Skeletal muscle tissue (tissue), 4 donors: ENCODE results near the gene SNX33. TPM values are rescaled to one million over a fixed set of nuclear protein-coding genes. Genes with fewer than 3 reads are reported as not detected.
"Not testable (repeated sequence)": the region's sequence is repeated elsewhere in the genome, so short reads cannot be mapped to it uniquely, and the experiment has no call there.

Source experiments
- H3K27ac ChIP-seq: one replicate; pipeline ENCODE4 v1.7.0; 2013; ENCODE audit warnings: mild to moderate bottlenecking, low read depth, low read length, inconsistent platforms
- H3K27me3 ChIP-seq, 3 donors: one replicate each; pipeline ENCODE4 v1.7.0; 2013; ENCODE audit warnings: low read length in 3 of 3; ENCODE audit not compliant: control insufficient read depth in 3 of 3, insufficient read depth in 3 of 3
- H3K36me3 ChIP-seq, 3 donors: one replicate each; pipeline ENCODE4 v1.7.0; 2013; ENCODE audit warnings: low read length in 3 of 3; ENCODE audit not compliant: control insufficient read depth in 3 of 3, insufficient read depth in 3 of 3
- H3K4me1 ChIP-seq, 3 donors: one replicate each; pipeline ENCODE4 v1.7.0; 2013; ENCODE audit warnings: low read length in 3 of 3, mild to moderate bottlenecking in 3 of 3; ENCODE audit not compliant: control insufficient read depth in 3 of 3, insufficient read depth in 3 of 3
- H3K4me3 ChIP-seq, 3 donors: one replicate each; pipeline ENCODE4 v1.7.0; 2013; ENCODE audit warnings: low read length in 3 of 3
- H3K9ac ChIP-seq, 3 donors: one replicate each; pipeline ENCODE4 v1.7.0; 2013; ENCODE audit warnings: low read length in 3 of 3, mild to moderate bottlenecking in 3 of 3, moderate library complexity in 2 of 3, low read depth in 1 of 3
- H3K9me3 ChIP-seq, 3 donors: one replicate each; pipeline ENCODE4 v1.7.0; 2013; ENCODE audit warnings: low read length in 3 of 3; ENCODE audit not compliant: control insufficient read depth in 3 of 3
- total RNA-seq: library from RNA; depleted of rRNA; stranded (reverse); fragments of >200 nt; gene quantifications from one replicate; pipeline ENCODE4 v1.2.3, GENCODE V29; 2014
- donor health status: Osteomylitis.

SNX33 gene
- total RNA-seq, 1 donor from 2014 or later = 8.4 TPM

DNA sequence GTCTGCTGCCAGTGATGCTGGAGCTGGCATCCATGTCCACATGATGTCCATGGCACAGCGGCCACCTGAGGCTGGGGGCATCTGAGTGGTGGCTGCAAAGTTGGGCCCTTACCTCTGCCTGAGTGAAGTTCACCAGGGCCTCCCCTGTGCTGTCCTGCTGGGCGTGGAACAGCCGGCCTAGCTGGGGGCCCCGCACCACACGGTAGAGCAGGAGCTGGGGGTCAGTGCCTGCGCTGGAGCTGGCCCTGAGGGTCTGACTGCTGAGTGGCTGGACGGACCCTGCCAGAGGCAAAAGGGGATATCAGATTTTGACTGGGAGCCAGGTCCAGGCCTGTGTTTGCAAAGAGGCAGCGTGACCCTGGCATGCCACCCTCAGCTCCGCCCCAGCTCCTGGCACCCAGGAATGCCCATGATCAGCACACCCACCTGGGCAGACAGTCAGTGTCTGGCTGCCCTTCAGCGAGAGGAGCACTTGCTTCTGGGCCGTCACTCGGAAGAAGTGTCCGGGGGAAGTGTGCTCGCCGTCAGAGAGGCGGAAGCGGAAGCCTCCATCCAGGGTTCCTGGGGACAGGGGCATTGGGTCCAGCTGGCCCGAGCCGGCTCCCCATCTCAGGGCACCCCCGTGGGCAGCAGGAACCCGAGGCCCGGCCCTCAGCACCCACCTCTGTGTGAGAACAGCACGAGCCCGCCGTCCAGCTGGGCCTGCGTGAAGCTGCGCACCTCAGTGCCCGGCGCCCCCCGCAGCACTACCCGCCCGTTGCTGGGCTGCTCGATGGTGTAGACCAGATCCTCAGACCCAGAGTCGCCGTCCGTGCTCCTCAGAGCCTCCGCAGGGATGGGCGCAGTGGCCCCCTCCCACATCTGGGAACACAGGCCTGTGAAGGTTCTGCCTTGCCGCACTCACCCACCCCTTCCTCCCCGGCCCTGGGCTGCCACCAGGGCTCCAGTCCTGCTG, 34.7 kb downstream of the SNX33 start:
- H3K27me3 ChIP-seq = no peaks in the 10 kb centered on the region
- no peak overlapping the region for H3K9ac ChIP-seq
- H3K4me3 ChIP-seq = no peak overlapping the region
- peaks cover 0 to 2% (median 0%) of the 10 kb centered on the region in 3 donors for H3K4me1 ChIP-seq
- no peak overlapping the region for H3K27ac ChIP-seq
- H3K36me3 ChIP-seq = peaks cover 9 to 33% (median 11%) of the 10 kb centered on the region in 3 donors
- H3K9me3 ChIP-seq = no peaks in the 10 kb centered on the region

GRCh38 chr15:75683646-75684312, 36.1 kb downstream of the SNX33 start:
- peaks cover 15 to 42% (median 15%) of the 10 kb centered on the region in 3 donors for H3K36me3 ChIP-seq
- not testable (repeated sequence) for H3K4me1 ChIP-seq, H3K27me3 ChIP-seq, H3K27ac ChIP-seq, H3K9ac ChIP-seq, H3K9me3 ChIP-seq, H3K4me3 ChIP-seq

GRCh38 chr15:75684648-75685047, 36.9 kb downstream of the SNX33 start:
- H3K4me1 ChIP-seq = peaks cover 0 to 2% (median 0%) of the 10 kb centered on the region in 3 donors
- H3K4me3 ChIP-seq = no peak overlapping the region
- H3K36me3 ChIP-seq = peaks cover 13 to 37% (median 16%) of the 10 kb centered on the region in 3 donors
- H3K9me3 ChIP-seq = no peaks in the 10 kb centered on the region
- no peaks in the 10 kb centered on the region for H3K27me3 ChIP-seq
- H3K9ac ChIP-seq = no peak overlapping the region
- no peak overlapping the region for H3K27ac ChIP-seq

- Histone ChIP-seq H3K9me3 (no peaks in the 10 kb centered on the region), H3K36me3 (peaks cover 13 to 37% (median 18%) of the 10 kb centered on the region in 3 donors), H3K4me1 (peaks cover 0 to 2% (median 0%) of the 10 kb centered on the region in 3 donors), H3K27me3 (no peaks in the 10 kb centered on the region), H3K9ac (no peak overlapping the region), H3K4me3 (no peak overlapping the region), H3K27ac (no peak overlapping the region)
Measured at GRCh38 chr15:75685195-75685594, 37.5 kb downstream of the SNX33 start.

DNA sequence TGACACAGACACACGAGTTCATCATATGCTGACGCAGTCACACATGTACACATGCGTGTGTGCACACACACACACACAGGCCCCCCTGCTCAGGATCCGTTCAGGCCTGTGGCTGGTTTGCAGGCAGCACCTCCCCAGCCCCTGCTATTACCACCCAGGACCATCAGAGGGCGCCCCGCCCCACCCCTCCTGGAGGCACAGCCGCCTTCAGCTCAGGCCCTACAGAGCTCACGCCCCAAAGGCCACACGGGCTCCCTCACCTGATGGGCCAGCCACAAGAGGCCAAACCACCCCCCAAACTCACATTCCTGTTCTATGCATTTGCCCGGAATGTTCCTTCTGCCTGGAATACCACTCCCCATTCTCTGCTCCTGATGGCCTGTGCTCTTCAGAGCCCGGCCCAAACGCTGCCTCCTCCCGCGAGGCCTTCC, 38.5 kb downstream of the SNX33 start:
- not testable (repeated sequence) for H3K4me1 ChIP-seq, H3K27ac ChIP-seq, H3K4me3 ChIP-seq, H3K9me3 ChIP-seq, H3K27me3 ChIP-seq, H3K9ac ChIP-seq
- H3K36me3 ChIP-seq = peaks cover 13 to 31% (median 20%) of the 10 kb centered on the region in 3 donors

- peaks cover 9 to 26% (median 15%) of the 10 kb centered on the region in 3 donors for H3K36me3 ChIP-seq
- no peaks in the 10 kb centered on the region for H3K27me3 ChIP-seq
- H3K27ac ChIP-seq = no peak overlapping the region
- H3K9ac ChIP-seq = no peak overlapping the region
- H3K4me1 ChIP-seq = peaks cover 0 to 2% (median 0%) of the 10 kb centered on the region in 3 donors
- H3K9me3 ChIP-seq = no peaks in the 10 kb centered on the region
- H3K4me3 ChIP-seq = no peak overlapping the region
Measured at GRCh38 chr15:75687486-75688277, 40.0 kb downstream of the SNX33 start.

DNA sequence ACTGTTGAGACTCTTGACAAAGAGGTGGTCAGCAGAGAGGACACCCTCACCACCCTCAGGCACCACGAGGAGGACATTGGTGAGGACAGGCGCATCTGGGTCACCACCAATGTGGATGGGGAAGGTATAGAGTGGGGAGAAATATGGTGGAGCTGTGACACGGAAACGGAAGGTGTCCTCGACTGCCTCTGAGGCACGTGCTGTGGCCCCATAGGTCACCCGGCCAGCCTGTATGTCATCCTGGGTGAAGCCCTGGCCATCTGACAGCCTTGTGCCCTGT, 40.5 kb downstream of the SNX33 start:
- H3K36me3 ChIP-seq = peaks cover 9 to 26% (median 15%) of the 10 kb centered on the region in 3 donors
- no peak overlapping the region for H3K27ac ChIP-seq
- no peak overlapping the region for H3K4me3 ChIP-seq
- no peaks in the 10 kb centered on the region for H3K27me3 ChIP-seq
- H3K9me3 ChIP-seq = no peaks in the 10 kb centered on the region
- no peak overlapping the region for H3K9ac ChIP-seq
- H3K4me1 ChIP-seq = peaks cover 0 to 3% (median 2%) of the 10 kb centered on the region in 3 donors

- Histone ChIP-seq H3K27me3 (no peaks in the 10 kb centered on the region), H3K36me3 (peaks cover 9 to 26% (median 15%) of the 10 kb centered on the region in 3 donors), H3K4me3 (no peak overlapping the region), H3K27ac (no peak overlapping the region), H3K4me1 (peaks cover 6 to 8% (median 7%) of the 10 kb centered on the region in 3 donors), H3K9ac (no peak overlapping the region), H3K9me3 (no peaks in the 10 kb centered on the region)
Measured at GRCh38 chr15:75688831-75689230, 41.1 kb downstream of the SNX33 start.

- H3K9me3 ChIP-seq, H3K9ac ChIP-seq, H3K27me3 ChIP-seq, H3K27ac ChIP-seq, H3K4me3 ChIP-seq: not testable (repeated sequence)
- Histone ChIP-seq H3K4me1 (peaks cover 12 to 14% (median 13%) of the 10 kb centered on the region in 3 donors), H3K36me3 (peaks cover 7 to 23% (median 15%) of the 10 kb centered on the region in 3 donors)
Measured at GRCh38 chr15:75689429-75689828, 41.7 kb downstream of the SNX33 start.
